PC-9 (cell line): Measurements from ENCODE around the gene COX4I1. TPM values are rescaled to one million over a fixed set of nuclear protein-coding genes. Genes with fewer than 3 reads are reported as not detected.
A peak's percentile ranks its signal among the peaks of the same experiment; 100 is the strongest.

Source experiments
- BruUV-seq: library from RNA; stranded (reverse); fragments of 400-500 nt; replicated peaks from 2 replicates; lab custom pipeline; 2021; lab: Mats Ljungman, UMichigan
- CTCF ChIA-PET: fragments of 300-600 bp; sonication (Branson Sonifier 250); formaldehyde crosslinking; loops from one replicate; lab custom pipeline; 2022; ENCODE audit warnings: antibody characterized with exemption; lab: Charles Lee
- POLR2A ChIA-PET: fragments of 300-600 bp; sonication (Branson Sonifier 250); formaldehyde crosslinking; loops from one replicate; lab custom pipeline; 2022; ENCODE audit warnings: antibody characterized with exemption; ENCODE audit not compliant: unreplicated experiment; lab: Charles Lee
- DNase-seq, 2 experiments: peaks; one replicate each; pipeline versions ENCODE4 v3.0.0 to v3.0.0-alpha.2; 2015 to 2022; ENCODE audit warnings: mixed read lengths in 1 of 2
- H2AFZ ChIP-seq: fragments of 200-600 bp; sonication (generic); 2 replicates; pipeline ENCODE4 v1.8.1; 2017; ENCODE audit warnings: antibody characterized with exemption
- H3F3A ChIP-seq: fragments of 200-600 bp; sonication (generic); 2 replicates; pipeline ENCODE4 v1.8.1; 2017; ENCODE audit warnings: antibody characterized with exemption, mild to moderate bottlenecking, low read depth; ENCODE audit not compliant: insufficient read depth
- H3K27ac ChIP-seq: fragments of 200-600 bp; sonication (generic); 2 replicates; pipeline ENCODE4 v1.6.1; 2016; ENCODE audit warnings: mixed run types
- H3K27me3 ChIP-seq: fragments of 200-600 bp; sonication (generic); 2 replicates; pipeline ENCODE4 v1.6.1; 2016; ENCODE audit warnings: low read depth, mixed run types; ENCODE audit not compliant: insufficient read depth
- H3K36me3 ChIP-seq: fragments of 200-600 bp; sonication (generic); 2 replicates; pipeline ENCODE4 v1.6.1; 2016; ENCODE audit warnings: low read depth, mixed run types
- H3K4me1 ChIP-seq: fragments of 200-600 bp; sonication (generic); replicated peaks from 2 replicates; pipeline ENCODE4 v1.6.1; 2016; ENCODE audit warnings: mixed run types; ENCODE audit not compliant: insufficient read depth
- H3K4me2 ChIP-seq: fragments of 200-600 bp; sonication (generic); 2 replicates; pipeline ENCODE4 v1.6.1; 2017; ENCODE audit warnings: mixed run types
- H3K4me3 ChIP-seq: fragments of 200-600 bp; sonication (generic); 2 replicates; pipeline ENCODE4 v1.6.1; 2016; ENCODE audit warnings: mixed run types
- H3K79me2 ChIP-seq: fragments of 200-600 bp; sonication (generic); 2 replicates; pipeline ENCODE4 v1.6.1; 2017; ENCODE audit warnings: low read depth, mixed run types
- H3K9me2 ChIP-seq: fragments of 200-600 bp; sonication (generic); 2 replicates; pipeline ENCODE4 v1.8.1; 2017; ENCODE audit warnings: mild to moderate bottlenecking; ENCODE audit not compliant: insufficient read depth
- H3K9me3 ChIP-seq: fragments of 200-600 bp; sonication (generic); 2 replicates; pipeline ENCODE4 v1.8.1; 2016; ENCODE audit warnings: low read depth; ENCODE audit not compliant: insufficient read depth
- H4K20me1 ChIP-seq: fragments of 200-600 bp; sonication (generic); 2 replicates; pipeline ENCODE4 v1.8.1; 2017; ENCODE audit not compliant: insufficient read depth
- CTCF ChIP-seq: fragments of 200-600 bp; sonication (generic); conservative IDR thresholded peaks from 2 replicates; pipeline ENCODE4 v1.6.1; 2017; ENCODE audit warnings: mixed run types, antibody characterized with exemption, mild to moderate bottlenecking, moderate library complexity
- EZH2 ChIP-seq: fragments of 200-600 bp; sonication (generic); IDR thresholded peaks from 2 replicates; pipeline ENCODE4 v1.8.0; 2017; ENCODE audit warnings: antibody characterized with exemption, low read depth
- intact Hi-C: fragments of 100-400 bp; cut with micrococcal nuclease; formaldehyde crosslinking; loops from one replicate; pipeline ENCODE4 v1.10.0; 2022; ENCODE audit not compliant: unreplicated experiment
- total RNA-seq: library from RNA; stranded (reverse); gene quantifications from 2 replicates; pipeline ENCODE4 v1.2.3, GENCODE V29; 2021

The COX4I1 gene
- total RNA-seq, 1 experiment from 2014 or later = 468 TPM

DNA sequence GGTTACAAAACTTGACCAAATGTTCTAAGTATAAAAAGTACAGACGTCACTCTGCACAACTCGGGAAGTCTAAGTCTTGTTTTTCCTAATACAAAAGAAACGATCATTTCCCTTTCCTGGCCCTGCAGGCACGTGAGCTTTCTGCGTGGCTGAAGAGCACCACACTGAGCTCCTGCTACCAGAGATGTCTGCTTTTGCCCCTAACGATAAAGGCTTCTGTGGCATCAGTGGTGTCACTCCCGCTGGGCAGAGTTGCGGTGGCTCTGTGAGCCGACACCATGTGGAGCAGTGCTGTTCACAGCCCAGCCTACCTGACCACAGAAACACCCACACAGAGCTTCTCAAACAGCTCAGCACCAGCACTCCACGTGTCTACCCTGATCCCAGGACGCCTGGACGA is 20.6 kb upstream of the COX4I1 start:
- Histone ChIP-seq H3K36me3 (0 out of 2 replicates have a peak, but pooled peaks cover 12% of the 10 kb centered on the region), H3K4me3 (no peak overlapping the region), H3K27ac (peak overlapping the region; percentile 83), H3K4me2 (peak overlapping the region; percentile 75), H3K9me2 (no peaks in the 10 kb centered on the region), H3K79me2 (no peaks in the 10 kb centered on the region; the same call in 1 of the 2 replicates), H3K4me1 (peaks cover 33% of the 10 kb centered on the region), H4K20me1 (peaks cover 16% of the 10 kb centered on the region), H2AFZ (no peak overlapping the region), H3K27me3 (no peaks in the 10 kb centered on the region), H3K9me3 (no peaks in the 10 kb centered on the region), H3F3A (peaks cover 52% of the 10 kb centered on the region)
- ChIA-PET POLR2A (interaction anchor here (0.5 to 0.7 kb wide), 3 partner anchors 12 to 319 kb away, joined by 4 to 30 read pairs (median 9); partner anchors contain the start of gene GINS2), CTCF (interaction anchor here (0.6 to 0.7 kb wide), 2 partner anchors 458 to 1546 kb away, joined by 5 to 8 read pairs; no protein-coding TSS in a partner anchor)
- BruUV-seq = no TSS peak
- intact Hi-C loops = loop anchor here (2.0 to 10.0 kb wide), 2 partner anchors 32 to 54 kb away; no protein-coding TSS in a partner anchor
- TF ChIP-seq EZH2 (no peak), CTCF (no peak)
- no peak for DNase-seq

DNA sequence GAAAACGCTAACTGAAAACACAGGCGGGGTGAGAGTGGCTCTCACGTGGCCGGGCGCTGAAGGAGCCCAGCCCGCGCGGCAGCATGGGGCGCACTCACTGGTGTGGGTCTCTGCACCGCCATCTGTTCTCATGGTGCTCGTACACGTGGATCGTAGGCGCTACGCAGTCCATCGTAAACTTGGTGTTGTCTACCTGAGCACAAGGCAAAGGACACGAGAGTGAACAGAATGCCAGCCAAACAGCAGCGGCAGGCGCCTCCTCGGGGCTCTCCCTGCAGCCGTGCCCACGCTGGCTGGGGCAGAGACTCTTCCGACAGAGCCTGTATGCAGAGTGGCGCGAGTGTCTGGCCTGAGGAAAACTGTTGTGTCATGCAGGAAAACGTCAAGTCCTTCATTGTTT is 19.2 kb upstream of the COX4I1 start:
- BruUV-seq = no TSS peak
- no peak overlapping the region for H3K4me2 ChIP-seq
- DNase-seq = no peak
- TF ChIP-seq CTCF = no peak
- no peak for TF ChIP-seq EZH2
- H3K9me2 ChIP-seq = no peaks in the 10 kb centered on the region
- H3K27me3 ChIP-seq = no peaks in the 10 kb centered on the region
- POLR2A ChIA-PET = no interaction called here
- no peak overlapping the region for H2AFZ ChIP-seq
- H3K9me3 ChIP-seq = no peaks in the 10 kb centered on the region
- peaks cover 52% of the 10 kb centered on the region for H3F3A ChIP-seq
- peaks cover 19% of the 10 kb centered on the region for H4K20me1 ChIP-seq
- H3K36me3 ChIP-seq = 0 out of 2 replicates have a peak, but pooled peaks cover 12% of the 10 kb centered on the region
- peaks cover 3% of the 10 kb centered on the region; the same call in 1 of the 2 replicates for H3K79me2 ChIP-seq
- peaks cover 33% of the 10 kb centered on the region for H3K4me1 ChIP-seq
- no peak overlapping the region for H3K27ac ChIP-seq
- no peak overlapping the region for H3K4me3 ChIP-seq
- intact Hi-C loops = no loop called here
- CTCF ChIA-PET = no interaction called here

DNA sequence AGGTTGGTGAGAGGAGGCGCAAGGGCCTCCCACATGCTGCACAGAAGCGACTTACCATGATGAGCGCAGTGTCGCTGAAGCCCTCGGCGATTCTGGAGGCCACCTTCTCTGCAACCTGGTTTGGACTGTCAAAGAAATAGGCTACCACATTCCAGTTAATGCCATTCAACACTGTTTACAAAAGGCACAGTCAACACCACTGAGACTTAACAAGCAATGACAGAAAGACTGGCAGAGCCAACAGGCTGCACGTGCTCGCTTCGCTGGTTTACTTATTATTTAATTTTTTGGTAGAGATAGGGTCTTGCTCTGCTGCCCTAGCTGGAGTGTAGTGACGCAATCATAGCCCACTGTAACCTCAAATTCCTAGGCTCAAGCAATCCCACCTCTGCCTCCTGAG is 18.3 kb upstream of the COX4I1 start:
- intact Hi-C loops = no loop called here
- H3K27ac ChIP-seq = no peak overlapping the region
- peaks cover 30% of the 10 kb centered on the region for H3K4me1 ChIP-seq
- no peaks in the 10 kb centered on the region for H3K9me2 ChIP-seq
- no TSS peak for BruUV-seq
- no peak overlapping the region for H3K4me3 ChIP-seq
- ChIA-PET POLR2A (interaction anchor here (0.6 kb wide), 1 partner anchor 35 kb away, joined by 3 read pairs; no protein-coding TSS in a partner anchor), CTCF (no interaction called here)
- H2AFZ ChIP-seq = no peak overlapping the region
- peaks cover 26% of the 10 kb centered on the region for H4K20me1 ChIP-seq
- peaks cover 6% of the 10 kb centered on the region; the same call in 1 of the 2 replicates for H3K79me2 ChIP-seq
- DNase-seq = no peak
- no peaks in the 10 kb centered on the region for H3K27me3 ChIP-seq
- no peak for TF ChIP-seq CTCF
- no peak for TF ChIP-seq EZH2
- peaks cover 44% of the 10 kb centered on the region for H3F3A ChIP-seq
- H3K4me2 ChIP-seq = no peak overlapping the region
- no peaks in the 10 kb centered on the region for H3K9me3 ChIP-seq
- H3K36me3 ChIP-seq = peaks cover 12% of the 10 kb centered on the region; the same call in 1 of the 2 replicates
